ENCODE results near the gene SLC22A5.
"Not testable (repeated sequence)": the region's sequence is repeated elsewhere in the genome, so short reads cannot be mapped to it uniquely, and the experiment has no call there.

The SLC22A5 gene

DNA sequence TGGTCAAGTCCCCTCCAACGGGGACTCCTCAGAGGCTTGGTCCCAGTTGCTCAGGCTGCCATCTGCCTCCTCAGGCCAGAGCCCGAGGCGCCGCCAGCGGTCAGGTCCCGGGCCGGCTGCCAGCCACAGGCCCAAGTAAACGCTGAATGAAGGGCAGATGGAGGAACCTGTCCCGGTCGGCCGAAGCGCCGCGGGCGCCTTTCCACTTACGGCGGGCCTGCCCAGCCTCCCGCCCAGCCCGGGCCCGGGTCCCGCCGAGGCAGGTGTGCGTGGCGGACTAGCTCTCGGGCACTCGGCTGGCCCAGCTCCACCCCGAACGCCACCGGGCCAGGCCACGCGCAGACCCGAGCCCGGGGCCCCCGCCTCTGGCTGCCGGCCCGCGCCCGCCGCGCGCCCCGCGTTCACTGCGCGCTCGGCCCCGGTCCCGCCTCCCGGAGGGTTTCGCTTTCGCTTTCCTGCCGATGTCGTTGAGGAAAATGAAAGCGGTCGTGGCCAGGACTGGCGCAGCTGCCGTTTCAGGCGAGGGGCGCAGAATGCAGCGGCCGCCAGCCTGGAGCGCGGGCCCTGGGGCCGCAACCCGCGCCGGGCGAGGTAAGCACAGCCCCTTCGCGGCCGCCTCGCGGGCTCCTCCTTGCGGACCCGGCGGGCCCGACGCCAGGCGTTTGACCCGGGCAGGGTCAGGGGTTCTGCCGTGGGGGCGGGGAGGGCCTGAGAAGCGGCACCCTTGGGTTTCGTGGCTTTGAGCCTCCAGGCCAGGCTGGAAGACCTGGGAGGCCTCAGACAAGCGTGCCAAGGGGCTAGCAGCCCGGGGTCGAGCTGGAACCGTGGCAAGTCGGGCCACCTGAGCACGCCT, 41.2 kb downstream of the SLC22A5 start:
- peak overlapping the region; percentile 92 for H3K4me2 ChIP-seq (ENCODE audit: low read length)
- no peaks in the 10 kb centered on the region for H3K9me3 ChIP-seq (ENCODE audit: control insufficient read depth, low read length)
- peak overlapping the region; percentile 65 for H3K4me3 ChIP-seq (ENCODE audit: low read depth, low read length)
- H3K79me2 ChIP-seq, result peaks cover 8% of the 10 kb centered on the region
- peak overlapping the region; percentile 98 for H3K27ac ChIP-seq
- H2AFZ ChIP-seq, result peak overlapping the region; percentile 88
- H3K27me3 ChIP-seq (ENCODE audit: control insufficient read depth, insufficient read depth, low read length), result no peaks in the 10 kb centered on the region
- peak overlapping the region; percentile 87 for H3K9ac ChIP-seq
- TF ChIP-seq, protein P1, sequence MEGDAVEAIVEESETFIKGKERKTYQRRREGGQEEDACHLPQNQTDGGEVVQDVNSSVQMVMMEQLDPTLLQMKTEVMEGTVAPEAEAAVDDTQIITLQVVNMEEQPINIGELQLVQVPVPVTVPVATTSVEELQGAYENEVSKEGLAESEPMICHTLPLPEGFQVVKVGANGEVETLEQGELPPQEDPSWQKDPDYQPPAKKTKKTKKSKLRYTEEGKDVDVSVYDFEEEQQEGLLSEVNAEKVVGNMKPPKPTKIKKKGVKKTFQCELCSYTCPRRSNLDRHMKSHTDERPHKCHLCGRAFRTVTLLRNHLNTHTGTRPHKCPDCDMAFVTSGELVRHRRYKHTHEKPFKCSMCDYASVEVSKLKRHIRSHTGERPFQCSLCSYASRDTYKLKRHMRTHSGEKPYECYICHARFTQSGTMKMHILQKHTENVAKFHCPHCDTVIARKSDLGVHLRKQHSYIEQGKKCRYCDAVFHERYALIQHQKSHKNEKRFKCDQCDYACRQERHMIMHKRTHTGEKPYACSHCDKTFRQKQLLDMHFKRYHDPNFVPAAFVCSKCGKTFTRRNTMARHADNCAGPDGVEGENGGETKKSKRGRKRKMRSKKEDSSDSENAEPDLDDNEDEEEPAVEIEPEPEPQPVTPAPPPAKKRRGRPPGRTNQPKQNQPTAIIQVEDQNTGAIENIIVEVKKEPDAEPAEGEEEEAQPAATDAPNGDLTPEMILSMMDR (IDR thresholded peaks at IDR 0.05), result peak; percentile 89
- H3K36me3 ChIP-seq (ENCODE audit: control insufficient read depth, insufficient read depth, low read length), result no peaks in the 10 kb centered on the region
- H3K4me1 ChIP-seq, result peaks cover 37% of the 10 kb centered on the region

DNA sequence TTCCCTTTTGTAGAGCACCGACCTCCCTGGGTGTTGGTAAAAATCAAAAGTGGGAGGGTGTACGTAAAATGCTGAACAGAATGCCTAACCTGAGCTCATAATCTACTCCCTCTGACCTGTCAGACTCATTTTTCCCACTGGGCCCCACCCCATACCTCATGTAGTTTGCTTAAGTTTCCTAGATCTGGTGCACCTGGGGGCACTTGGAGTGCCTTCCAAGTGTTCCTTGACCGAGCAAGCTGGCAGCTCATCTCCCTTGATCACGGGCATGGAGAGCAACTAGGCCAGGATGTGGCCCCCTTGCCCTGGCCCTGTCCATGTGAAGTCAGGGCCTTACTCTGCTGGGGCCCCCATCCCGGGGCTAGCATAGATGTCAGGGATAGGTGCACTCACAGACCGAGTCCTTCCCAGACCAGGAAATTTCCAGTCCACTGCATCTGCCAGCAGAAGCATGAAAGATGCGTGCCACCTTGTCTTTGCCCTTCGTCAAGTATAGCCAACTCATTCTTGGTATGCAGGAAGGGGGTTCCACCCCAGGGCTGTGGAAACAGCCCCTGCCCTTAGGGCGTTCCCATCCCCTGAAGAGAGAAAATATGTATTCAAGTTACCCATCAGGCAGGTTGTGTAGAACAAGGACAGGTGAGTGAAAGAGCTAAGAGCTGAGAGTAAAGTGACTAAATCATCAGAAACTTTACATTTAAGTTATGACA, 41.9 kb downstream of the SLC22A5 start:
- Histone ChIP-seq H3K4me3 (ENCODE audit: low read depth, low read length) (peak overlapping the region; percentile 65), H3K27me3 (ENCODE audit: control insufficient read depth, insufficient read depth, low read length) (no peaks in the 10 kb centered on the region), H3K27ac (peak overlapping the region; percentile 98), H3K9me3 (ENCODE audit: control insufficient read depth, low read length) (no peaks in the 10 kb centered on the region), H3K9ac (peak overlapping the region; percentile 87), H2AFZ (peak overlapping the region; percentile 88), H3K36me3 (ENCODE audit: control insufficient read depth, insufficient read depth, low read length) (no peaks in the 10 kb centered on the region), H3K79me2 (peaks cover 5% of the 10 kb centered on the region), H3K4me1 (peaks cover 42% of the 10 kb centered on the region), H3K4me2 (ENCODE audit: low read length) (peak overlapping the region; percentile 92)
- TF ChIP-seq, protein P1 (IDR thresholded peaks at IDR 0.05), result no peak

DNA sequence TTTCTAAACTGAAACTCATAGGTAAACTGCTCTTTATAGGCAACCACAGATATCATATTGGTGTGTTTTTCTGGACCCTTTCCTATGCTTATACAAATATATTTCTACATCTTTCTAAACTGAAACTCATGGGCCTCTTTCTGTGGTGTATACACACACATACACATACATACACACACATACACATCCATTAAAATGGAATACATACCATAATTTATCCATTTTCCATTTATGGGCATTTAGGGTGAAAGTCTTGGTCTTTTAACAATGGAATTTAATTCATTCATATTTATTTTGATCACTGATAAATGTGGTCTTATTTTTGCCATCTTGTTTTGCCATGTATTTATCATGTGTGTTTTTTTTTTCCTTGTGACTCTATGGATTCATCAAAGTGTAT, 44.1 kb downstream of the SLC22A5 start:
- H3K4me1 ChIP-seq, result peaks cover 57% of the 10 kb centered on the region
- peaks cover 12% of the 10 kb centered on the region for H3K79me2 ChIP-seq
- peak overlapping the region; percentile 2 for H3K27ac ChIP-seq
- H2AFZ ChIP-seq, result no peak overlapping the region
- no peaks in the 10 kb centered on the region for H3K36me3 ChIP-seq (ENCODE audit: control insufficient read depth, insufficient read depth, low read length)
- H3K27me3 ChIP-seq (ENCODE audit: control insufficient read depth, insufficient read depth, low read length), result no peaks in the 10 kb centered on the region
- H3K9ac ChIP-seq, result no peak overlapping the region
- TF ChIP-seq, protein P1 (IDR thresholded peaks at IDR 0.05), result no peak
- no peak overlapping the region for H3K4me2 ChIP-seq (ENCODE audit: low read length)
- no peaks in the 10 kb centered on the region for H3K9me3 ChIP-seq (ENCODE audit: control insufficient read depth, low read length)
- H3K4me3 ChIP-seq (ENCODE audit: low read depth, low read length), result no peak overlapping the region

DNA sequence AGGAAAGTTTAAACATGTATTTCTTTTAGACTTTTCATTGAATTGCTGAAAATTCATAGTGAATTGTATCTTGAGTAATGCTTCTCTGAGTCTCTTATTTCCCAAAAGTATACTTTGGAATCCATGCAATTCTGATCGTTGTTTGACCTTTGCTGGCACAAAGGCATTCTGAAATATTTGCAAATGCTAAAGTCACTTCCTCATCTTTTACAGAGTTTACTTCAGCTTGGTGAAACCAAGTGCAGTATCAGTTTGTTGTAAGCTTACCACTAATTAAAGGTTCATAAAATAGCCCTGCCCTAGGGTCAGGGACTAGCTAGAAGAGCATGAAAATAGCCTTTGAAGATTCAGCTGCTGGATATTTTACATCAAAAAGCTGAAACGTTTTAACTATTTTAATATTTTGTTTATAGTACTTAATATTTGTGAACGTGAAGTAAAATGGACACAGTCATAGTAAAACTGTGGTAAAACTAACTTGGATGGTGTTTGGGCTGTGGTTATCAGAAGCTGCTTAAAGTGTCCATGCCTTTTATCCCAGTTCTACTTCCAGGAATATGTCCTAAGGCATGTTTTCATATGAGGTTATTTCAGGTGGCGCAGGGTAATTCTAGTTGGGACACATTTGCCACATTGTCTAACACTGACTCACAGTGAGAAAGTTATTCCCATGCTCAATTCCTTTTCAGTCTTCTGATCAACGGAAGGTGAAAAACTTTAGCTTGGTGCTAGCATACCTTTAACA, 45.3 kb downstream of the SLC22A5 start:
- peaks cover 19% of the 10 kb centered on the region for H3K79me2 ChIP-seq
- no peak overlapping the region for H3K4me3 ChIP-seq (ENCODE audit: low read depth, low read length)
- H3K36me3 ChIP-seq (ENCODE audit: control insufficient read depth, insufficient read depth, low read length), result no peaks in the 10 kb centered on the region
- peak overlapping the region; percentile 61 for H3K27ac ChIP-seq
- H3K4me1 ChIP-seq, result peaks cover 58% of the 10 kb centered on the region
- no peak overlapping the region for H3K9ac ChIP-seq
- no peaks in the 10 kb centered on the region for H3K9me3 ChIP-seq (ENCODE audit: control insufficient read depth, low read length)
- TF ChIP-seq, protein P1 (IDR thresholded peaks at IDR 0.05), result no peak
- no peak overlapping the region for H2AFZ ChIP-seq
- H3K4me2 ChIP-seq (ENCODE audit: low read length), result no peak overlapping the region
- no peaks in the 10 kb centered on the region for H3K27me3 ChIP-seq (ENCODE audit: control insufficient read depth, insufficient read depth, low read length)

DNA sequence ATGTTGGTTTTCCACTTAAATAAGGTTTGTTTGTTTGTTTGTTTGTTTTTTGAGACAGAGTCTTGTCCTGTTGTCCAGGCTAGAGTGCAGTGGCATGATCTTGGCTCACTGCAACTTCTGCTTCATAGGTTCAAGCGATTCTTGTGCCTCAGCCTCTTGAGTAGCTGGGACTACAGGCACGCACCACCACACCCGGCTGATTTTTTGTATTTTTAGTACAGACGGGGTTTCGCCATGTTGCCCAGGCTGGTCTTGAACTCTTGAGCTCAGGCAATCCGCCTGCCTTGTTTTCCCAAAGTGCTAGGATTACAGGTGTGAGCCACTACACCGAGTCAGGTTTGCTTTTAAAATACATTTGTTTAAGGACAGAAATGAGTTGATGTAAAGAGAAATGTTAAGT, 46.0 kb downstream of the SLC22A5 start:
- Histone ChIP-seq H3K4me1 (peaks cover 55% of the 10 kb centered on the region), H3K4me3 (ENCODE audit: low read depth, low read length) (peak overlapping the region; percentile 18), H3K27ac (peak overlapping the region; percentile 61), H3K79me2 (peaks cover 25% of the 10 kb centered on the region)
- not testable (repeated sequence) for H3K9ac ChIP-seq; H3K36me3 ChIP-seq (ENCODE audit: control insufficient read depth, insufficient read depth, low read length); H3K9me3 ChIP-seq (ENCODE audit: control insufficient read depth, low read length); H3K27me3 ChIP-seq (ENCODE audit: control insufficient read depth, insufficient read depth, low read length); H3K4me2 ChIP-seq (ENCODE audit: low read length); H2AFZ ChIP-seq

Data from parathyroid adenoma (tissue), 2 donors.